NCI-H1694 treated with DMSO at 0.1 percent for 48 hours (cell line): ENCODE results near the gene THSD4.

Source experiments
- DNase-seq: peaks from one replicate; lab custom pipeline; 2025; lab: John Stamatoyannopoulos, UW

THSD4 gene

DNA sequence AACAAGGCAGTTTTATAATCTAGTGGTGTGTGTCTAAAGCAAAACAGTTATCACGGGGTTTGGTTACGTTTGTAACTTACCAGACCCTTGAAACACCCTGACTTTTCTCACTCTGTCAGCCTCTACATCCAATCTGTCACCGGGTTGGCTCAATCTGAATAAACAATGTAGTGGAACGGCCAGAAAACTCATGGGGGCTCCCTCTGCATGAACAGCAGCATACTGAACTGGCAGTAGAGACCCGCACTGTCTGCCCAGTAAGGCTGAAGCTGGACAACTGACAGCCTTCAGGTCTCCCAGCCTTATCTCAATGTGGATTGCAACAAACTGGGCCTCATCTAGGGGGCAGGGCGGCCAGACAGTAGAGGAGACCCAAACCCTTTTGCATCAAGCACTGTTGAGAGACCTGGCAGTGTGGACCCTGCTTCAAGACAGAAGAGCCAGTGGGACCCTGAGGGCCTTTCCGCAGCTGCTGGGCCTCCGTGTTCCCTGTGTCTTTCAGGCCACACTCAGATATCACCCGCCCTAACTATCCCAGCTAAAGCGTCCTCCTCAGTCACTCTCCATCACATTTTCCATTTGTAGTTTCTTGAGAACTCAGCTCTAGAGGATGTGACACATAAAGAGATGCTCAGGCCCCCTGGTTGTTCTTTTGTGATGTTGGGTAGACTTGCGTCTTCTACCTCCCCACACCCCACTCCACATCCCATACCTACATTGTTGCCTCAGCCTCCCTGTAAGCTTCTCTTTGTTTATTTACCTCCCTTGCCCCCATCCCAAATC, 513.9 kb downstream of the THSD4 start:
- no peak for DNase-seq

DNA sequence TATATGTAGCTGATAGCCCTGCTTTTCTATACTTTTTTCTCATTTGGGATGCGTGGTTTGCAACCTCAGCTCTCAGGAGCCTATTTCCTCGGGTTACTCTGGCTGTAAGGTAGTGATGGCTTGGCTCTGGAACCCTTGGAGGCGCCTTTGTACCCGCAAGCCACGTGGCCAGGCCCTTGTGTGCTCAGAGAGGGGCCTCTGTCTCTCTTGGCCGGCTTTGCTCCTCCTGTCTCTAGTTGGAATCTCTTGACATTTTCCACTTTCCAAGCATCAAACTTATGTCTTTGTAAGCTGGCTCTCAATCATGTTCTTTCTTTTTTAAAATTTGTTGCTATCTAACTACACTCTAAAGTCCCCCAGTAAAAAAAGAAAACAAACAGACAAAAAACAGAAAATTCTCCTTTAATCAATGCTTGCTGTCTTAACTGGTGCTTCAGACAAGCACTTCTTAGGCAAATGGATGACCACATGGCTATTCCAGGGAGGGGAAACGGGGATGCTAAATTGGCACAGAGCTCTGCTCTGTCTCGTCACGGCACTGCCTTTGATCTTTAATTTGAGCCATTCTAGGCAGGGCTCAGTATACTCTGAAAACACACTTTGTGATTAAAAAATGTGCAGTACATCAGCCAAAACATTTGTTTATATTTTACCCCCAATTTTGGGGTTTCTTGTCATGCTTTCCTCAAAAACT, 514.7 kb downstream of the THSD4 start:
- DNase-seq = no peak

GRCh38 chr15:71630475-71630809, 515.2 kb downstream of the THSD4 start:
- DNase-seq = no peak

- DNase-seq = no peak
Measured at GRCh38 chr15:71632576-71633195, 517.4 kb downstream of the THSD4 start.

DNA sequence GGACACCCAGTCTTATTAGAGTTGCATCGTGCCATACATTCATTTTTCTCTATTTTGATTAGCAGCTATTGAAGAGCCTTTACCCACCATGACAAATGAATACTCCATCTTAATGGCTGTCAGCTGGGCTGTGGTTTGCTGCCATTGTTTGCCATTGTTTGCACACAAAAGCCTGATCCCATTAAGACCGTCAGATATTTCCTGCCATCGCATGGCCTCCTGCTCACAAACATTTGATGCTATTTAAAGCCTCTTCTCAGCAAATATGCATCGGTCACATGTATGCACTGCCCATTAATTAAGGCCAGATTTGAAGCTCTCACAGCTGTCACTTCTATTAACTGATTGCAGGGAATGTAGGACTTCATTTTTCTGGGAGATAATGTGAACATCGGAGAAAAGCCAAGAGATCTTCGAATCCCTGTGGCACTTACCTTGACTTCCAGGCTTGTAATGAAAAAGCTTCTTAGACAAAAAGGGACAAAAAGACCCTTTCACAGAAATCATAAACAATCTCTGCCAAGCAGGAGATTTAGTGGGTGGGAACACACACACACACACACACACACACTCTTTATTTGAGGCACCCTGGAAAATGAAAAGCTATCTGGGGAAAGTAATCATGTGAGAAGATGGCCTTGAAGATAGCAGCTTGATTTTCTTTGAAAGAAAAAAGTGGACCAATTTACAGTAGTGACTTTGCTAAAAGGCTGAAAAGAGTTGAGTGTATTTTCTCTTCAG, 519.7 kb downstream of the THSD4 start:
- DNase-seq = no peak

DNA sequence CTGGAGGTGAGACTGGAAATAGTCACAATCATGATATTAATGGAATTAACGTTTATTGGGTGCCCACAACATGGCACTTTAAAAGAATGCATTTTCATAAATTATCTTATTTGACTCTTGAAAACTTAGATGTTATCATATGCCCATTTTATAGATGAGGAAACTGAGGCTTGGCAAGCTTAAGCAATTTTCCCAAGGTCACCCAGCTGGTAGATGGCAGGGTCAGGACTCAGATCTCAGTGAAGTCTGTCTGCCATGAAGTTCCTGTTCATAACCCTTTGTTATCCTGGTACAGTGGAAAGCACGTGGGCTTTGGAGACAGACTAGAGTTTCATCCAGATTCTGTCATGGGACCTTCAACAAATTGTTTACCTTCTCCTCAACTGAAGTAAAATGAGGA, 520.5 kb downstream of the THSD4 start:
- DNase-seq = no peak

DNA sequence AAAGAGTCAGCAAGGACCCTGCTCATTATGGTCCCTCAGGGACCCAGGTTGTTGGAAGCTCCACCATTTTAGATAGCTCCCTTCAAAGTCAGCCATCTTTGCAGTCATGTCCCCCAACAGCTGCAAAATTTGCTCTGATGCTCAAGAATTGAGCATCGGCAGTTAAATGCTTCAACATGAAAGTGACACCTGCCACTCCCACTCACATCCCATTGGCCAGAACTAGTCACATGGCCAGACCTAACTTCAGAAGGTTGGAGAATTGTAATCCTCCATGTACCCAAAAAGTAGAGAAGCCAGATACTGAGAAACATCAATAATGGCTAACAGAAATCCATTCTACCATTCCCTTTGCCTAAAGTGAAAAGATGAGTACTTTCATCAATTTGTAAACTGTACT, 523.6 kb downstream of the THSD4 start:
- no peak for DNase-seq

GRCh38 chr15:71639471-71639870, 524.2 kb downstream of the THSD4 start:
- DNase-seq = no peak

- no peak for DNase-seq
Measured at GRCh38 chr15:71643918-71644317, 528.6 kb downstream of the THSD4 start.

- DNase-seq = no peak
Measured at GRCh38 chr15:71646767-71647486, 531.7 kb downstream of the THSD4 start.

- DNase-seq = no peak
Measured at GRCh38 chr15:71647487-71647808, 532.2 kb downstream of the THSD4 start.

DNA sequence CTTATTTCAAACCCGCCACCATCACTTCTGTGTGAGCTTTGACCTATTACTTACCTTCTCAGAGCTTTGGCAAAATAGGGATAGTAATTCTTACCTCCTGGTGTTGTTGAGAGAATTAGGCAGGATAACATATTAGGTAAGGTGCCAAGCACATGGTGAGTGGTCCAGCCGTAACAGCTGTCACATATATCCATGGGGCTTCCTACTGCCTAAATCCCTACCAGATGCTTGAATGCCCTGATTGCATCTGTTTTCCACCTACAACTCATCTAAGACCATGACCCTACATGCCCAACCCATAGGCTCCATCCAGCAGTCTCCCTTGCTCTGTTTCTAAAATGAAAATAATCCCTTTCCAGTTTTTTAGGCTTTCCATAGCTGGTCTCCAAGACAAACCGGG, 532.8 kb downstream of the THSD4 start:
- DNase-seq = peak; percentile 12

GRCh38 chr15:71649894-71650293, 534.6 kb downstream of the THSD4 start:
- DNase-seq = no peak

DNA sequence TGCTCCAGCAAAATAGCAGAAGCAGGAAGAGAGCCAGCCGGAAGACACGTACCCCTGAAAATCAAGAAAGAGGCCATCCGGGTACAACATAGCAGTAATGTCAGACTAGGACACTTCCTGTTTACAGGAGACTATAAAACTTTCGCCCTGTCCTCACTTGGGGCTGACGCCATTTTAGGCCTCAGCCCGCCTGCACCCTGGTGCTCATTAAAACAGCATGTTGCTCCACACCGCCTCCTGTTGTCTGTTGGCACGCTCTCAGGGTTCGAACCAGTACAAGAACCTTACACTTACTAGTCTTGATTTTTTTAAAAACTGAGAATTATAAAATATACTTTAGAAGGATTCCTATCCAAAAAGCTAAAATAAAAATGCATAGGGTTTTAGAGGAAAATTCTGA, 535.3 kb downstream of the THSD4 start:
- DNase-seq = no peak

GRCh38 chr15:71651750-71652186, 536.5 kb downstream of the THSD4 start:
- DNase-seq = peak; percentile 60

DNA sequence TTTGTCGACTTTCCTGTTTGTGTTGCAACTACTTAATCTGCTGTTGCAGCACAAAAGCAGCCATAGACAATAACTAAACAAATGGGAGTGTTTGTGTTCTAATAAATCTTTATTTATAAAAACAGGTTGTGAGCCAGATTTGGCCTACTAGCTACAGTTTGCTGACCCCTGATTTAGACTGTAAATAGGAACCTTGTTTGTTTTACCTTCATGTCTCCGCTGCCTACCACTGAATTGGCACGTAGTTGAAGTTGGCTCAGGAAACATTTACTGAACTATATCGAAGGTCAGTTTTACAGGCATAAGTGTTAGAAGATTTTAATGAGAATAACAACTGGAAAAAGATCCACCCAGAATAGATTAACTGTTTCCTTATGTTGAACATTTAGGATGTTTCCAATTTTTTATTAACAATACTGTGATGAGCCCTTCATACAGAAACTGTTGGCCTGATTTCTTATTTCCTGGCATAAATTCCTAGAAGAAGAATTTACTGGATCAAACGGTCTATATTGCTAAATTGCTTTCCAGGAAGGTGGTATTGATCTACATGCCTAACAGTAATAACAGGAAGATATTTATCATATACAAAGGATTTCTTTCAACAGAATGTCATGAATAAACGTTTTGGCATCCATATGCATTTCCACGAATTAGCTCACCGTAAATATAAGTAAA, 538.9 kb downstream of the THSD4 start:
- DNase-seq = no peak

DNA sequence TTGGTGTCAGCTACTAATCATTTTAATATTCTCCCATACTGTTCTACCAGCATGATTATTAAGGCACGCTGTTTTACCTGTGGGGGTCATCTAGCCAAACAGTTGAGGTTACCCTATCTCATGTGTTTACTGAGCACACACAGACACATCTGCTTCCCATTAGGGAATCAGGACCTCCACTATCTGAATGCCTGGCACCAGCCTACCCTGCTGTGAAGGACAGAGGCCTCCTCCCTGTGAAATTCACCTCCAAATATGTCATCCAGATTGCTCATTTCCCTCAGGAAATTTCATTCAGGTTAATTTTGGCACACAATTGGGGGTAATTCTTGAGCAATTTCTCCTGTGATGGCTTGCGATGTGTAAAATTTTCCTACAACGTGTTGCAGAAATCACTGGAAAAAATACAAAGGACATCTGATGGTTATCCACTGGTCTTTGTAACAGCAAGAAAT, 539.5 kb downstream of the THSD4 start:
- no peak for DNase-seq

DNA sequence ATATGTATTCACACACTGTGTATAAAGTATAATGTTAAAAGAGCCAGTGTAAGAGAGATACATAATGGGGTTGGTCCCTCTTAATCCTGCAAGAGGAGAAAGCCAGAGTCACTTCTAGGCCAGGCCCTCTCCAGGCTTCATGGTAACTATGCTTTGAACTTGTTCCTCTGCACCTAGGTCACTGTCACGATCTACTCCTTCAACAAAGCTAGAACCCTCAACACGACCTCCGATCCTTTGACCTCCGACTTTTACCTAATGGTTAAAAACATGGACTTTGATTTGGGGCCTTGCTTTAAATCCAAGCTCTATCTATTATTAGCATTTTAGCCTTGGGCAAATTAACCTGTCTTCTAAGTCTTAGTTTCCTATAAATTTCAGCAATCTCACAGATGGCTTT, 541.2 kb downstream of the THSD4 start:
- no peak for DNase-seq

- no peak for DNase-seq
Measured at GRCh38 chr15:71657141-71657540, 541.9 kb downstream of the THSD4 start.

GRCh38 chr15:71658036-71658435, 542.8 kb downstream of the THSD4 start:
- DNase-seq = no peak
